Smooth muscle cell (in vitro differentiated cells): Measurements from ENCODE around the gene MOCOS. TPM values are rescaled to one million over a fixed set of nuclear protein-coding genes. Genes with fewer than 3 reads are reported as not detected.

Experiments
- DNase-seq: peaks from one replicate; lab custom pipeline; 2025; ENCODE audit not compliant: unreplicated experiment; lab: John Stamatoyannopoulos, UW
- H2AFZ ChIP-seq: fragments of 200-600 bp; sonication (generic); 2 replicates; pipeline ENCODE4 v1.6.0; 2016; ENCODE audit warnings: antibody characterized with exemption, low read depth, mild to moderate bottlenecking
- H3F3A ChIP-seq: fragments of 200-600 bp; sonication (generic); 2 replicates; pipeline ENCODE4 v1.6.0; 2017; ENCODE audit warnings: antibody characterized with exemption, low read depth
- H3K27ac ChIP-seq: fragments of 200-600 bp; sonication (generic); 2 replicates; pipeline ENCODE4 v1.5.1; 2016; ENCODE audit warnings: low read depth, mild to moderate bottlenecking
- H3K27me3 ChIP-seq: fragments of 200-600 bp; sonication (generic); 2 replicates; pipeline ENCODE4 v1.6.1; 2016; ENCODE audit warnings: low read depth, mild to moderate bottlenecking
- H3K36me3 ChIP-seq: fragments of 200-600 bp; sonication (generic); 2 replicates; pipeline ENCODE4 v1.5.1; 2016; ENCODE audit warnings: low read depth
- H3K4me1 ChIP-seq: fragments of 200-600 bp; sonication (generic); 2 replicates; pipeline ENCODE4 v1.5.1; 2016; ENCODE audit warnings: low read depth
- H3K4me2 ChIP-seq: fragments of 200-600 bp; sonication (generic); 2 replicates; pipeline ENCODE4 v1.6.0; 2016; ENCODE audit warnings: mild to moderate bottlenecking
- H3K4me3 ChIP-seq: fragments of 200-600 bp; sonication (generic); 2 replicates; pipeline ENCODE4 v1.5.1; 2016; ENCODE audit warnings: mild to moderate bottlenecking
- H3K79me2 ChIP-seq: fragments of 200-600 bp; sonication (generic); 2 replicates; pipeline ENCODE4 v1.6.0; 2016; ENCODE audit warnings: low read depth, mild to moderate bottlenecking
- H3K9ac ChIP-seq: fragments of 200-600 bp; sonication (generic); 2 replicates; pipeline ENCODE4 v1.6.0; 2016; ENCODE audit warnings: low read depth
- H3K9me3 ChIP-seq: fragments of 200-600 bp; sonication (generic); replicated peaks from 2 replicates; pipeline ENCODE4 v1.5.1; 2016; ENCODE audit warnings: low read depth
- H4K20me1 ChIP-seq: fragments of 200-600 bp; sonication (generic); 2 replicates; pipeline ENCODE4 v1.6.0; 2016; ENCODE audit warnings: low read depth
- WGBS: methylation state at CpG from one replicate; pipeline ENCODE4 v1.1.7; 2016; ENCODE audit warnings: low lambda C conversion rate; 5-methylcytosine and 5-hydroxymethylcytosine counted together
- polyA plus RNA-seq: library from polyadenylated mRNA; unstranded; fragments of >200 nt; fragmentation: Nextera tagmentation; extraction: Ambion mirVana; gene quantifications from 2 replicates; pipeline ENCODE4 v1.2.1, GENCODE V29; 2016
- total RNA-seq: library from RNA; depleted of rRNA; stranded (reverse); fragments of >200 nt; gene quantifications from 2 replicates; pipeline ENCODE4 v1.2.3, GENCODE V29; 2014
- TF ChIP-seq, protein P1 (sequence below): fragments of 200-600 bp; sonication (generic); IDR thresholded peaks from 2 replicates; pipeline ENCODE4 v1.5.1; 2017; ENCODE audit warnings: borderline replicate concordance, mild to moderate bottlenecking, antibody characterized with exemption; ENCODE audit not compliant: insufficient read depth, poor library complexity, severe bottlenecking

Gene MOCOS
- total and polyA plus RNA-seq, 2 experiments from 2014 or later = 1.6 to 1.7 TPM

DNA sequence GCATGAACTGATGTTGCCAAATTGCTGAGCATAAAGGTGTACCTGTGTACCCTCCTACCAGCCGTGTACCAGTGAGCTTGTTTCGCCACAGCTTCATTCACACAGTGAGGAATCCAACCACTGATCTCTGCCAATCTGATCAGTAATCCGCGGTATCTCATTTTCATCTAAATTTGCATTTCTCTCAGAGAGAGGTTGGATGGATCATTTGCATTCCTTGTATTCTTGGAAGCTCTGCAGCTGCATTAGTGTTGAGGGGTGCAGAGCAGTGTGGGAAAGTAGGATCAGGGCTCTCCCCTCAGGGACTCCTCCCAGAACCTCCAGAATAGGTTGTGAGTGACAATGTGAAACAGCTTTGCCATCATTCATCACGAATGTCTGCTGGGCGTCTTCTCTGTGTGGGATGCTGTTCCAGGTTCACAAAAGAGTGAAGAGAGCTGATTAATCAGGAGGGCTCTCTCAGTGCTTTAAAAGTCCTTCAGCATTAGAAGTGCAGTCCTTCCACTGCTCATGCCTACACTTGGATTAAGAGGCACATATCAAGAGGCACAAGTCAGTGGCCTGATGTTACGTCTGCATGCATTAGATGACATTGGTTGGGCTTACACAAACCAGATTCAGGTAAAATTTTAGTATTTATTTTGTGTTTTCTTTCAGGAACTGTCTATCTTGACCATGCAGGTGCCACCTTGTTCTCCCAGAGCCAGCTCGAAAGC lies 7.5 kb downstream of the MOCOS start:
- no peaks in the 10 kb centered on the region for H3K27me3 ChIP-seq
- H3K36me3 ChIP-seq = no peaks in the 10 kb centered on the region
- peaks cover 2% of the 10 kb centered on the region for H3K79me2 ChIP-seq
- H3F3A ChIP-seq = no peaks in the 10 kb centered on the region
- H3K27ac ChIP-seq = no peak overlapping the region
- no peaks in the 10 kb centered on the region for H3K9me3 ChIP-seq
- WGBS = 92% methylated on average over 8 of the region's 8 CpGs
- no peaks in the 10 kb centered on the region for H3K4me1 ChIP-seq
- no peak overlapping the region for H3K4me2 ChIP-seq
- H3K4me3 ChIP-seq = no peak overlapping the region
- TF ChIP-seq, protein P1, sequence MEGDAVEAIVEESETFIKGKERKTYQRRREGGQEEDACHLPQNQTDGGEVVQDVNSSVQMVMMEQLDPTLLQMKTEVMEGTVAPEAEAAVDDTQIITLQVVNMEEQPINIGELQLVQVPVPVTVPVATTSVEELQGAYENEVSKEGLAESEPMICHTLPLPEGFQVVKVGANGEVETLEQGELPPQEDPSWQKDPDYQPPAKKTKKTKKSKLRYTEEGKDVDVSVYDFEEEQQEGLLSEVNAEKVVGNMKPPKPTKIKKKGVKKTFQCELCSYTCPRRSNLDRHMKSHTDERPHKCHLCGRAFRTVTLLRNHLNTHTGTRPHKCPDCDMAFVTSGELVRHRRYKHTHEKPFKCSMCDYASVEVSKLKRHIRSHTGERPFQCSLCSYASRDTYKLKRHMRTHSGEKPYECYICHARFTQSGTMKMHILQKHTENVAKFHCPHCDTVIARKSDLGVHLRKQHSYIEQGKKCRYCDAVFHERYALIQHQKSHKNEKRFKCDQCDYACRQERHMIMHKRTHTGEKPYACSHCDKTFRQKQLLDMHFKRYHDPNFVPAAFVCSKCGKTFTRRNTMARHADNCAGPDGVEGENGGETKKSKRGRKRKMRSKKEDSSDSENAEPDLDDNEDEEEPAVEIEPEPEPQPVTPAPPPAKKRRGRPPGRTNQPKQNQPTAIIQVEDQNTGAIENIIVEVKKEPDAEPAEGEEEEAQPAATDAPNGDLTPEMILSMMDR = no peak
- no peak overlapping the region for H3K9ac ChIP-seq
- no peak overlapping the region for H2AFZ ChIP-seq
- H4K20me1 ChIP-seq = no peaks in the 10 kb centered on the region
- DNase-seq = no peak

DNA sequence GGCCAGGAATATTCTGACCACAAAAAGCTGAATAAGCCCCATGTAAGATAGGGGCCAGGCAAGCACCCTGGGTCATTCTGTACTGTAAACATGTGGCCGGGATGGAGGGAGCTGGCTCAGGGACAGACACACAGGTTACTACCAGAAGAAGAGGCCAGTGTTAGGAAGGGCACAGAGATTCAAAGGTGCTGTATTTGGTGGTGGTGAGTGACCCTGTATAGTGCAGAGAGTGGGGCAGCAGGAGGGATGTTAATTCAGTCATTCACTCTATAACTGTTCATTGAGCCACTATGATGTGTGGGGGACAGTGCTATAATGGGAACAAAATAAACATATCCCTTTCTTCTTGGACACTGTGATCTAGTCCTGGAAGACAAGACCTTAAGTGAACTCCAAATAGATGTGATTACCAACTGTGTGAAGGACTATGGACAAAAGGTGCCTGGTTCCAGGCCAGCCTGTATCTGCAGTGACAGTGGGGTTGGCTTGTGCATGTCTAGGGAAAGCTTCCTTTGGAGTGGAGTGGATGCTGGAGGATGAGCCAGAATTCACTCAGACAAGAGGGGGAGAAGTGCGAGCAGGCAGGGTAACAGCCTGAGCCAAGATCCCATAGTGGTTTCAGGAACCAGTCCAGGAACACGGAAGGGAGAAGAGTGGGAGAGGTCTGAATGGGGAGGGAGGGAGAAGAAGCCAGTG lies 8.3 kb downstream of the MOCOS start:
- no peak overlapping the region for H2AFZ ChIP-seq
- no peaks in the 10 kb centered on the region for H3K9me3 ChIP-seq
- H4K20me1 ChIP-seq = no peaks in the 10 kb centered on the region
- H3K27me3 ChIP-seq = no peaks in the 10 kb centered on the region
- no peaks in the 10 kb centered on the region for H3K4me1 ChIP-seq
- no peak overlapping the region for H3K9ac ChIP-seq
- TF ChIP-seq, protein P1 = no peak
- H3K4me3 ChIP-seq = no peak overlapping the region
- DNase-seq = no peak
- H3K79me2 ChIP-seq = no peaks in the 10 kb centered on the region
- no peak overlapping the region for H3K4me2 ChIP-seq
- no peaks in the 10 kb centered on the region for H3K36me3 ChIP-seq
- no peaks in the 10 kb centered on the region for H3F3A ChIP-seq
- WGBS = 93% methylated on average over 3 of the region's 3 CpGs
- H3K27ac ChIP-seq = no peak overlapping the region

DNA sequence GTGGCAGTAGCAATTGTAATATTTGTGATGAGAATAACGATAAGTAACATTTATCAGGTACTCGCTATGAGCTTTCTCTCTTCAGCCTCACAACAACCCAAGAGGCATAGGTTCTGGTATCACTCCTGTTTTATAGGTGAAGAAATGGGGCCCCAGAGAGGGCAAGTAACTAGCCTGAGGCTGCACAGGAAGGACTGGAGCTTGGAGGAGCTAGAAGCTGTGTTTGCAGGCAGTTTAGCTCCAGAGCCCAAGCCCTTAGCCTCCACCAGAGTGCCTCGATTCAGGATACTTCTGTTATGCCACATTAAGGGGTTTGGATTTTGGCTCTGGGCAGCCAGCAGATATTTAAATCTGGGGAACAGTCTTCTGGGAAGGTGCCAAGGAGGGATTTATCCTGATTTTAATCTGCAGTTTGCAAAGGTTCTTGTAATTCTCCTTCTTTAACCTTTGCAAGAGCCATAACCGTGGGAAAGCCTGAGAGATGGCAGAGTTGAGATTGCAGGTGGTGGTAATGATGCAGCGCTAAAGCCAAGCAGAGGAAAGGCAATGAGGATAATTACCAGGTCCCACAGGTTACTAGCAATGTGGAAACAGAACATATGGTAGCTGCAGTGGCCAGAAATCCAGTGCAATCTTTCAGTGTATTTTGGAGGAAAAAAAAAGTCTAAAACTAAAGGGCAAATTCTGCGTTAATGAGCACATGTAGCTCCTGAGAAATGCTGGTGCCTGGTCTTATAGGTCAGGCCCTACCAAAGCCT lies 9.1 kb downstream of the MOCOS start:
- TF ChIP-seq, protein P1 = no peak
- Histone ChIP-seq H4K20me1 (no peaks in the 10 kb centered on the region), H3K27ac (no peak overlapping the region), H3K79me2 (no peaks in the 10 kb centered on the region), H3K27me3 (no peaks in the 10 kb centered on the region), H3K36me3 (no peaks in the 10 kb centered on the region), H3K4me1 (no peaks in the 10 kb centered on the region), H3K4me2 (no peak overlapping the region), H3F3A (no peaks in the 10 kb centered on the region), H3K9me3 (no peaks in the 10 kb centered on the region), H3K4me3 (no peak overlapping the region), H2AFZ (no peak overlapping the region), H3K9ac (no peak overlapping the region)
- DNase-seq = no peak
- WGBS = 94% methylated on average over 6 of the region's 6 CpGs
